HG03460 (cell line): Measurements from ENCODE around the gene ENTPD7.
"Not testable (repeated sequence)": the region's sequence is repeated elsewhere in the genome, so short reads cannot be mapped to it uniquely, and the experiment has no call there.

Experiments
- ATAC-seq: cut with Tn5 transposase; IDR thresholded peaks from one replicate; pipeline ENCODE4 v1.9.1; 2021; ENCODE audit not compliant: unreplicated experiment

Gene ENTPD7

DNA sequence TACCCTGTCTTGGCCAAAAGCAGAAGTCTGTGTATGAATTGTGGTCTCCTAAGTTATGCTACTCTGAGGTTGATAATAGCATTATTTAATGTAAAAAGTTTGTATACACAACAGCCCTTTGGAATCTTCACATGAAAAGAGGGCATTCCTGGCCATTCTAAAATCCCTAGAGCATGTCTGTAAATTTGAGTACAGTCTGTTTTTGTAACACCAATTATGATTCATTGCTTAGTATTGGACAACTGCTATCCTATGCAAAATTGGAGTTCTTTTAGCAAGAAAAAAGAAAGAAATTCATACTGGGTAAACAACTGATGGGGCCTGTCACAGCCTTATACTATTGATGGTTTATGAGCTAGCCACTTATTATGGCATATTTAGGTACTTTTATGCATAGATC, 82.9 kb downstream of the ENTPD7 start:
- ATAC-seq, result no peak

GRCh38 chr10:99742701-99743100, 83.4 kb downstream of the ENTPD7 start:
- no peak for ATAC-seq

GRCh38 chr10:99743841-99744240, 84.5 kb downstream of the ENTPD7 start:
- ATAC-seq, result no peak

- ATAC-seq, result not testable (repeated sequence)
Measured at GRCh38 chr10:99746166-99746565, 86.9 kb downstream of the ENTPD7 start.

- ATAC-seq, result no peak
Measured at GRCh38 chr10:99748823-99749451, 89.6 kb downstream of the ENTPD7 start.

DNA sequence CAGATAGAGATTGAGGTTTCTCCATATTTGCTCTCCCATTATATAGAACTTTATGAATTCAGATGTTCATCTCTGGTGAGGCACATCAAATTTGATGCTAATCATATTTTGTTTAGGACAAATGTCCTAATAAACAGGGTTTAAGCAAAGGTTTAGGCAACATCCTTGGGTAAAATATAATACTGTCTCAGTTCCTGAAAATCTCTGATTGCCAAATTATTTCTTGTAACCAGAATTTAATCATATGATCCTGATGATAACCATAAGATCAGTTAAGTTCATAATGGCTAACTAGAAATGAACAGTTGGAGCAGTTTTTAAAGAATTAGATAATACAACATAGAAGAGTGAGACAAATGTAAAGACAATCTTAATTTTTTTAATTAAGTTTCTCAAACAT, 91.3 kb downstream of the ENTPD7 start:
- ATAC-seq, result no peak

- ATAC-seq, result no peak
Measured at GRCh38 chr10:99754670-99755069, 95.4 kb downstream of the ENTPD7 start.
